WTC11 (cell line): ENCODE results near the gene WDFY3. TPM values are rescaled to one million over a fixed set of nuclear protein-coding genes. Genes with fewer than 3 reads are reported as not detected.

Experiments used
- ATAC-seq: fragments of 200-7000 bp; cut with Tn5 transposase; 2 replicates; pipeline ENCODE4 v1.10.0; 2021; ENCODE audit warnings: mild to moderate bottlenecking, moderate library complexity
- CTCF ChIA-PET: fragments of 300-600 bp; sonication (Branson Sonifier 250); formaldehyde crosslinking; loops from one replicate; lab custom pipeline; 2021; ENCODE audit warnings: antibody characterized with exemption; lab: Charles Lee
- POLR2A ChIA-PET: fragments of 350-600 bp; sonication (Branson Sonifier 250); formaldehyde crosslinking; loops from one replicate; lab custom pipeline; 2021; ENCODE audit warnings: antibody characterized with exemption; lab: Charles Lee
- DNase-seq: peaks from one replicate; pipeline ENCODE4 v3.0.0; 2021; ENCODE audit warnings: low spot score
- H3K27ac Mint-ChIP-seq: 2 replicates; pipeline ENCODE4 v1.8.0; 2021; ENCODE audit warnings: mixed read lengths
- H3K27me3 Mint-ChIP-seq: 2 replicates; pipeline ENCODE4 v1.8.0; 2021; ENCODE audit warnings: low read depth, mild to moderate bottlenecking, moderate library complexity, mixed read lengths
- H3K36me3 Mint-ChIP-seq: 2 replicates; pipeline ENCODE4 v1.8.0; 2021; ENCODE audit warnings: mixed read lengths
- H3K4me1 Mint-ChIP-seq: 2 replicates; pipeline ENCODE4 v1.8.0; 2022; ENCODE audit warnings: mixed read lengths
- H3K4me3 Mint-ChIP-seq: 2 replicates; pipeline ENCODE4 v1.8.0; 2021; ENCODE audit warnings: mild to moderate bottlenecking, moderate library complexity, mixed read lengths
- H3K9me3 Mint-ChIP-seq: 2 replicates; pipeline ENCODE4 v1.8.0; 2021; ENCODE audit warnings: mixed read lengths
- CBFB ChIP-seq: sonication (generic); formaldehyde crosslinking; IDR thresholded peaks from 2 replicates; pipeline ENCODE4 v1.8.1; 2022; ENCODE audit warnings: mild to moderate bottlenecking, low read depth, missing genetic modification reagents
- GRHL2 ChIP-seq: fragments of 250-450 bp; sonication (Bioruptor Pico); IDR thresholded peaks from 2 replicates; pipeline ENCODE4 v1.8.0; 2022; ENCODE audit warnings: mild to moderate bottlenecking, moderate library complexity; ENCODE audit not compliant: insufficient replicate concordance, severe bottlenecking
- GTF2I ChIP-seq: fragments of 250-450 bp; sonication (Bioruptor Pico); conservative IDR thresholded peaks from 2 replicates; pipeline ENCODE4 v1.4.0; 2021; ENCODE audit warnings: mild to moderate bottlenecking
- IRF2 ChIP-seq: sonication (generic); formaldehyde crosslinking; IDR thresholded peaks from 2 replicates; pipeline ENCODE4 v1.8.0; 2022; ENCODE audit warnings: low read depth, missing genetic modification reagents, borderline replicate concordance
- JAZF1 ChIP-seq: fragments of 250-450 bp; sonication (Bioruptor Pico); IDR thresholded peaks from 2 replicates; pipeline ENCODE4 v1.9.0; 2021; ENCODE audit warnings: moderate library complexity, mild to moderate bottlenecking, inconsistent platforms
- MAX ChIP-seq: sonication (generic); formaldehyde crosslinking; IDR thresholded peaks from 2 replicates; pipeline ENCODE4 v1.8.0; 2022; ENCODE audit warnings: mild to moderate bottlenecking, missing genetic modification reagents
- MXD4 ChIP-seq: fragments of 250-450 bp; sonication (Bioruptor Pico); IDR thresholded peaks from 2 replicates; pipeline ENCODE4 v1.8.0; 2021; ENCODE audit warnings: mild to moderate bottlenecking, moderate library complexity, borderline replicate concordance
- MYBL2 ChIP-seq: sonication (generic); formaldehyde crosslinking; IDR thresholded peaks from 2 replicates; pipeline ENCODE4 v1.8.1; 2023; ENCODE audit warnings: mild to moderate bottlenecking, moderate library complexity, missing genetic modification reagents
- NFE2L1 ChIP-seq: sonication (generic); formaldehyde crosslinking; IDR thresholded peaks from 2 replicates; pipeline ENCODE4 v1.8.1; 2023; ENCODE audit warnings: missing genetic modification reagents
- OVOL2 ChIP-seq: fragments of 250-450 bp; sonication (Bioruptor Pico); IDR thresholded peaks from 2 replicates; pipeline ENCODE4 v1.9.0; 2021; ENCODE audit warnings: mild to moderate bottlenecking, borderline replicate concordance
- ZNF219 ChIP-seq: sonication (generic); formaldehyde crosslinking; IDR thresholded peaks from 2 replicates; pipeline ENCODE4 v1.8.0; 2023; ENCODE audit warnings: missing genetic modification reagents, mild to moderate bottlenecking, borderline replicate concordance
- ZNF232 ChIP-seq: sonication (generic); formaldehyde crosslinking; IDR thresholded peaks from 2 replicates; pipeline ENCODE4 v1.8.0; 2022; ENCODE audit warnings: mild to moderate bottlenecking, missing genetic modification reagents
- ZNF263 ChIP-seq: sonication (generic); formaldehyde crosslinking; IDR thresholded peaks from 2 replicates; pipeline ENCODE4 v1.8.1; 2022; ENCODE audit warnings: low read depth, mild to moderate bottlenecking, moderate library complexity, missing genetic modification reagents
- ZNF396 ChIP-seq: fragments of 250-450 bp; sonication (Bioruptor Pico); IDR thresholded peaks from 2 replicates; pipeline ENCODE4 v1.8.0; 2021; ENCODE audit warnings: mild to moderate bottlenecking, moderate library complexity, borderline replicate concordance
- ZNF416 ChIP-seq: fragments of 250-450 bp; sonication (Bioruptor Pico); IDR thresholded peaks from 2 replicates; pipeline ENCODE4 v1.9.0; 2021; ENCODE audit warnings: mild to moderate bottlenecking, inconsistent platforms
- ZNF423 ChIP-seq: fragments of 250-450 bp; sonication (Bioruptor Pico); IDR thresholded peaks from 2 replicates; pipeline ENCODE4 v2.1.2; 2022; ENCODE audit warnings: mild to moderate bottlenecking, moderate library complexity
- total RNA-seq: library from RNA; stranded (reverse); gene quantifications from 3 replicates; pipeline ENCODE4 v1.2.3, GENCODE V29; 2021
- TF ChIP-seq, protein P1 (sequence below): sonication (generic); formaldehyde crosslinking; IDR thresholded peaks from 2 replicates; pipeline ENCODE4 v1.8.1; 2022; ENCODE audit warnings: mild to moderate bottlenecking, moderate library complexity, missing genetic modification reagents
- TF ChIP-seq, protein P2 (sequence below): sonication (generic); formaldehyde crosslinking; IDR thresholded peaks from 2 replicates; pipeline ENCODE4 v1.8.1; 2022; ENCODE audit warnings: low read depth, mild to moderate bottlenecking, moderate library complexity, missing genetic modification reagents, borderline replicate concordance
- TF ChIP-seq, protein P3 (sequence below): sonication (generic); formaldehyde crosslinking; IDR thresholded peaks from 2 replicates; pipeline ENCODE4 v1.8.1; 2023; ENCODE audit warnings: mild to moderate bottlenecking, missing genetic modification reagents, moderate library complexity
- TF ChIP-seq, protein P4 (sequence below): sonication (generic); formaldehyde crosslinking; IDR thresholded peaks from 2 replicates; pipeline ENCODE4 v1.8.0; 2022; ENCODE audit warnings: missing genetic modification reagents
- TF ChIP-seq, protein P5 (sequence below): fragments of 250-450 bp; sonication (Bioruptor Pico); IDR thresholded peaks from 2 replicates; pipeline ENCODE4 v1.9.0; 2021; ENCODE audit warnings: moderate library complexity, mild to moderate bottlenecking, inconsistent platforms, borderline replicate concordance
- TF ChIP-seq, protein P6 (sequence below): fragments of 250-450 bp; sonication (Bioruptor Pico); IDR thresholded peaks from 2 replicates; pipeline ENCODE4 v2.1.2; 2022; ENCODE audit warnings: mild to moderate bottlenecking, moderate library complexity
- TF ChIP-seq, protein P7 (sequence below): sonication (generic); formaldehyde crosslinking; IDR thresholded peaks from 2 replicates; pipeline ENCODE4 v1.8.1; 2023; ENCODE audit warnings: mild to moderate bottlenecking, missing genetic modification reagents

Gene WDFY3
- total RNA-seq, 1 experiment from 2014 or later, result 77.2 TPM

DNA sequence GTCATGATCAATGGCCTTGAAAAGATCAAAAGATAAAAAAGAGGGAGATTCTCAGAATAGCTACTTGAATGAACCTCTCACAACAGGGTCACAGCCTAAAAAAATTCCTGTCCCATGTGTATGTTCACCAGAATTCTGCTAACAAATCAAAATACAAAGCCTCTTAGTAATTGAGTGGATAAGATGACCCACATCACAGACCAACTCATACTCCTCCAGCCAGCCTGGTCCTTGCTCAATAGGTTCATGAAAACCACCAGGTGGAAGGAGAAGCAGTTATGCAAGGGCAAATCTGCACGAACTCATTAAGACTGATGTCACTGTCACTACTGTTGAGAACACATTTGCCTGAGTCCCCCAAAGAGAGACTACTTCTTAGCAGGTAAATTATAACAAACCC, 21.5 kb downstream of the WDFY3 start (continued):
- no peak for TF ChIP-seq MAX (CRISPR knock-in tag)
- no peak for TF ChIP-seq ZNF396
- no peak for TF ChIP-seq ZNF423
- TF ChIP-seq, all 79 proteins: peak for 0

- H3K27me3 Mint-ChIP-seq, result no peaks in the 10 kb centered on the region
- no peak for TF ChIP-seq ZNF416 (CRISPR knock-in tag)
- TF ChIP-seq IRF2 (CRISPR knock-in tag), result no peak
- TF ChIP-seq, protein P1, sequence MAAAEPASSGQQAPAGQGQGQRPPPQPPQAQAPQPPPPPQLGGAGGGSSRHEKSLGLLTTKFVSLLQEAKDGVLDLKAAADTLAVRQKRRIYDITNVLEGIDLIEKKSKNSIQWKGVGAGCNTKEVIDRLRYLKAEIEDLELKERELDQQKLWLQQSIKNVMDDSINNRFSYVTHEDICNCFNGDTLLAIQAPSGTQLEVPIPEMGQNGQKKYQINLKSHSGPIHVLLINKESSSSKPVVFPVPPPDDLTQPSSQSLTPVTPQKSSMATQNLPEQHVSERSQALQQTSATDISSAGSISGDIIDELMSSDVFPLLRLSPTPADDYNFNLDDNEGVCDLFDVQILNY (CRISPR knock-in tag), result no peak
- no peak for TF ChIP-seq OVOL2 (CRISPR knock-in tag)
- TF ChIP-seq, all 79 proteins: peak for 0
- ChIA-PET CTCF (no interaction called here), POLR2A (no interaction called here)
- Mint-ChIP-seq H3K36me3 (peaks cover 38% of the 10 kb centered on the region), H3K9me3 (peaks cover 32% of the 10 kb centered on the region), H3K27ac (no peak overlapping the region), H3K4me1 (peaks cover 3% of the 10 kb centered on the region; the same call in 1 of the 2 replicates), H3K4me3 (no peak overlapping the region)
- no peak for DNase-seq
- no peak for ATAC-seq
Measured at GRCh38 chr4:84940960-84941359, 25.5 kb downstream of the WDFY3 start.

- POLR2A ChIA-PET, result no interaction called here
- DNase-seq, result no peak
- no peak overlapping the region for H3K27ac Mint-ChIP-seq
- ATAC-seq, result no peak
- H3K4me3 Mint-ChIP-seq, result no peak overlapping the region
- peaks cover 3% of the 10 kb centered on the region; the same call in 1 of the 2 replicates for H3K4me1 Mint-ChIP-seq
- CTCF ChIA-PET, result no interaction called here
- H3K36me3 Mint-ChIP-seq, result peaks cover 35% of the 10 kb centered on the region
- H3K9me3 Mint-ChIP-seq, result peaks cover 33% of the 10 kb centered on the region
- H3K27me3 Mint-ChIP-seq, result no peaks in the 10 kb centered on the region
- TF ChIP-seq ZNF232, result no peak
- TF ChIP-seq, protein P2, sequence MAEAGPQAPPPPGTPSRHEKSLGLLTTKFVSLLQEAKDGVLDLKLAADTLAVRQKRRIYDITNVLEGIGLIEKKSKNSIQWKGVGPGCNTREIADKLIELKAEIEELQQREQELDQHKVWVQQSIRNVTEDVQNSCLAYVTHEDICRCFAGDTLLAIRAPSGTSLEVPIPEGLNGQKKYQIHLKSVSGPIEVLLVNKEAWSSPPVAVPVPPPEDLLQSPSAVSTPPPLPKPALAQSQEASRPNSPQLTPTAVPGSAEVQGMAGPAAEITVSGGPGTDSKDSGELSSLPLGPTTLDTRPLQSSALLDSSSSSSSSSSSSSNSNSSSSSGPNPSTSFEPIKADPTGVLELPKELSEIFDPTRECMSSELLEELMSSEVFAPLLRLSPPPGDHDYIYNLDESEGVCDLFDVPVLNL (CRISPR knock-in tag), result no peak
- no peak for TF ChIP-seq NFE2L1 (CRISPR knock-in tag)
- TF ChIP-seq, protein P3, sequence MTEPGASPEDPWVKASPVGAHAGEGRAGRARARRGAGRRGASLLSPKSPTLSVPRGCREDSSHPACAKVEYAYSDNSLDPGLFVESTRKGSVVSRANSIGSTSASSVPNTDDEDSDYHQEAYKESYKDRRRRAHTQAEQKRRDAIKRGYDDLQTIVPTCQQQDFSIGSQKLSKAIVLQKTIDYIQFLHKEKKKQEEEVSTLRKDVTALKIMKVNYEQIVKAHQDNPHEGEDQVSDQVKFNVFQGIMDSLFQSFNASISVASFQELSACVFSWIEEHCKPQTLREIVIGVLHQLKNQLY (CRISPR knock-in tag), result no peak
- TF ChIP-seq GTF2I (CRISPR knock-in tag), result no peak
- TF ChIP-seq ZNF219, result no peak
- TF ChIP-seq IRF2 (CRISPR knock-in tag), result no peak
- TF ChIP-seq MYBL2, result no peak
- TF ChIP-seq, protein P4, sequence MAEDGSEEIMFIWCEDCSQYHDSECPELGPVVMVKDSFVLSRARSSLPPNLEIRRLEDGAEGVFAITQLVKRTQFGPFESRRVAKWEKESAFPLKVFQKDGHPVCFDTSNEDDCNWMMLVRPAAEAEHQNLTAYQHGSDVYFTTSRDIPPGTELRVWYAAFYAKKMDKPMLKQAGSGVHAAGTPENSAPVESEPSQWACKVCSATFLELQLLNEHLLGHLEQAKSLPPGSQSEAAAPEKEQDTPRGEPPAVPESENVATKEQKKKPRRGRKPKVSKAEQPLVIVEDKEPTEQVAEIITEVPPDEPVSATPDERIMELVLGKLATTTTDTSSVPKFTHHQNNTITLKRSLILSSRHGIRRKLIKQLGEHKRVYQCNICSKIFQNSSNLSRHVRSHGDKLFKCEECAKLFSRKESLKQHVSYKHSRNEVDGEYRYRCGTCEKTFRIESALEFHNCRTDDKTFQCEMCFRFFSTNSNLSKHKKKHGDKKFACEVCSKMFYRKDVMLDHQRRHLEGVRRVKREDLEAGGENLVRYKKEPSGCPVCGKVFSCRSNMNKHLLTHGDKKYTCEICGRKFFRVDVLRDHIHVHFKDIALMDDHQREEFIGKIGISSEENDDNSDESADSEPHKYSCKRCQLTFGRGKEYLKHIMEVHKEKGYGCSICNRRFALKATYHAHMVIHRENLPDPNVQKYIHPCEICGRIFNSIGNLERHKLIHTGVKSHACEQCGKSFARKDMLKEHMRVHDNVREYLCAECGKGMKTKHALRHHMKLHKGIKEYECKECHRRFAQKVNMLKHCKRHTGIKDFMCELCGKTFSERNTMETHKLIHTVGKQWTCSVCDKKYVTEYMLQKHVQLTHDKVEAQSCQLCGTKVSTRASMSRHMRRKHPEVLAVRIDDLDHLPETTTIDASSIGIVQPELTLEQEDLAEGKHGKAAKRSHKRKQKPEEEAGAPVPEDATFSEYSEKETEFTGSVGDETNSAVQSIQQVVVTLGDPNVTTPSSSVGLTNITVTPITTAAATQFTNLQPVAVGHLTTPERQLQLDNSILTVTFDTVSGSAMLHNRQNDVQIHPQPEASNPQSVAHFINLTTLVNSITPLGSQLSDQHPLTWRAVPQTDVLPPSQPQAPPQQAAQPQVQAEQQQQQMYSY (CRISPR knock-in tag), result no peak
- TF ChIP-seq MXD4 (CRISPR knock-in tag), result no peak
- TF ChIP-seq, protein P5, sequence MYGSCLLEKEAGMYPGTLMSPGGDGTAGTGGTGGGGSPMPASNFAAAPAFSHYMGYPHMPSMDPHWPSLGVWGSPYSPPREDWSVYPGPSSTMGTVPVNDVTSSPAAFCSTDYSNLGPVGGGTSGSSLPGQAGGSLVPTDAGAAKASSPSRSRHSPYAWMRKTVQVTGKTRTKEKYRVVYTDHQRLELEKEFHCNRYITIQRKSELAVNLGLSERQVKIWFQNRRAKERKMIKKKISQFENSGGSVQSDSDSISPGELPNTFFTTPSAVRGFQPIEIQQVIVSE, result no peak
- no peak for TF ChIP-seq ZNF263 (CRISPR knock-in tag)
- TF ChIP-seq JAZF1 (CRISPR knock-in tag), result no peak
- TF ChIP-seq, protein P6, sequence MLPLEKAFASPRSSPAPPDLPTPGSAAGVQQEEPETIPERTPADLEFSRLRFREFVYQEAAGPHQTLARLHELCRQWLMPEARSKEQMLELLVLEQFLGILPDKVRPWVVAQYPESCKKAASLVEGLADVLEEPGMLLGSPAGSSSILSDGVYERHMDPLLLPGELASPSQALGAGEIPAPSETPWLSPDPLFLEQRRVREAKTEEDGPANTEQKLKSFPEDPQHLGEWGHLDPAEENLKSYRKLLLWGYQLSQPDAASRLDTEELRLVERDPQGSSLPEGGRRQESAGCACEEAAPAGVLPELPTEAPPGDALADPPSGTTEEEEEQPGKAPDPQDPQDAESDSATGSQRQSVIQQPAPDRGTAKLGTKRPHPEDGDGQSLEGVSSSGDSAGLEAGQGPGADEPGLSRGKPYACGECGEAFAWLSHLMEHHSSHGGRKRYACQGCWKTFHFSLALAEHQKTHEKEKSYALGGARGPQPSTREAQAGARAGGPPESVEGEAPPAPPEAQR (CRISPR knock-in tag), result no peak
- no peak for TF ChIP-seq CBFB (CRISPR knock-in tag)
- TF ChIP-seq GRHL2, result no peak
- TF ChIP-seq, protein P7, sequence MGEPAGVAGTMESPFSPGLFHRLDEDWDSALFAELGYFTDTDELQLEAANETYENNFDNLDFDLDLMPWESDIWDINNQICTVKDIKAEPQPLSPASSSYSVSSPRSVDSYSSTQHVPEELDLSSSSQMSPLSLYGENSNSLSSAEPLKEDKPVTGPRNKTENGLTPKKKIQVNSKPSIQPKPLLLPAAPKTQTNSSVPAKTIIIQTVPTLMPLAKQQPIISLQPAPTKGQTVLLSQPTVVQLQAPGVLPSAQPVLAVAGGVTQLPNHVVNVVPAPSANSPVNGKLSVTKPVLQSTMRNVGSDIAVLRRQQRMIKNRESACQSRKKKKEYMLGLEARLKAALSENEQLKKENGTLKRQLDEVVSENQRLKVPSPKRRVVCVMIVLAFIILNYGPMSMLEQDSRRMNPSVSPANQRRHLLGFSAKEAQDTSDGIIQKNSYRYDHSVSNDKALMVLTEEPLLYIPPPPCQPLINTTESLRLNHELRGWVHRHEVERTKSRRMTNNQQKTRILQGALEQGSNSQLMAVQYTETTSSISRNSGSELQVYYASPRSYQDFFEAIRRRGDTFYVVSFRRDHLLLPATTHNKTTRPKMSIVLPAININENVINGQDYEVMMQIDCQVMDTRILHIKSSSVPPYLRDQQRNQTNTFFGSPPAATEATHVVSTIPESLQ (CRISPR knock-in tag), result no peak
Measured at GRCh38 chr4:84939113-84939512, 27.4 kb downstream of the WDFY3 start.
